Ovary (tissue), 9 donors: Measurements from ENCODE around the gene TIMP3. TPM values are rescaled to one million over a fixed set of nuclear protein-coding genes. Genes with fewer than 3 reads are reported as not detected.

ENCODE experiments used
- DNase-seq, 5 donors: peaks; one replicate each; pipeline ENCODE4 v3.0.0-alpha.2; 2019 to 2020
- H3K27ac ChIP-seq, 2 donors: fragments of 200-600 bp; one replicate each; pipeline versions ENCODE4 v1.5.1 to v1.8.0; 2019 to 2022
- H3K27me3 ChIP-seq: fragments of 200-600 bp; one replicate; pipeline ENCODE4 v1.8.0; 2022
- H3K36me3 ChIP-seq: fragments of 200-600 bp; sonication (generic); one replicate; pipeline ENCODE4 v1.5.1; 2019
- H3K4me1 ChIP-seq: one replicate; pipeline ENCODE4 v1.8.1; 2013; ENCODE audit warnings: mild to moderate bottlenecking, moderate library complexity; ENCODE audit not compliant: insufficient read depth
- H3K4me3 ChIP-seq: fragments of 200-600 bp; sonication (generic); one replicate; pipeline ENCODE4 v1.5.1; 2017
- H3K9me3 ChIP-seq, 2 donors: fragments of 200-600 bp in 1 of 2; sonication (generic) in 1 of 2; one replicate each; pipeline versions ENCODE4 v1.5.1 to v1.8.1; 2013 to 2019; ENCODE audit warnings: mild to moderate bottlenecking in 1 of 2, moderate library complexity in 1 of 2
- CTCF ChIP-seq, 3 donors: fragments of 450-650 bp in 2 of 3; fragments of 200-600 bp in 1 of 3; IDR thresholded peaks; one replicate each; pipeline versions ENCODE4 v1.5.1 to v1.8.0; 2016 to 2022; ENCODE audit warnings: antibody characterized with exemption in 3 of 3, mild to moderate bottlenecking in 1 of 3
- EP300 ChIP-seq: sonication (generic); formaldehyde crosslinking; IDR thresholded peaks from one replicate; pipeline ENCODE4 v1.6.1; 2017; ENCODE audit warnings: antibody characterized with exemption
- POLR2A ChIP-seq: fragments of 450-650 bp; IDR thresholded peaks from one replicate; pipeline ENCODE4 v1.6.1; 2017; ENCODE audit warnings: antibody characterized with exemption, mild to moderate bottlenecking, moderate library complexity
- WGBS, 3 donors: extraction: QIAGEN DNeasy Blood & Tissue Kit in 1 of 3; methylation state at CpG; one replicate each; pipeline versions ENCODE4 v1.1.5 to v1.1.7; 2013 to 2017; 5-methylcytosine and 5-hydroxymethylcytosine counted together
- intact Hi-C, 4 donors: fragments of 100-400 bp; cut with DNase I; formaldehyde crosslinking; loops; one replicate each; pipeline versions ENCODE4 v1.11.0 to v1.15.1; 2022 to 2023
- polyA plus RNA-seq, 2 donors: library from polyadenylated mRNA; stranded (reverse); fragments of 200-250 nt in 1 of 2; fragments of 350-450 nt in 1 of 2; fragmentation: Illumina TruSeq in 1 of 2; extraction: RNeasy Lipid Tissue Mini Kit (QIAGEN cat#74804) in 1 of 2; gene quantifications; one replicate each; pipeline ENCODE4 v1.2.3, GENCODE V29; 2013 to 2014
- total RNA-seq, 7 donors: library from RNA; depleted of rRNA in 2 of 7; stranded (reverse); fragments of >200 nt in 2 of 7; fragmentation: NEBNext Ultra II Directional in 3 of 7; extraction: Animal tissue kit (Norgen Biotek cat#: 25700) in 3 of 7; gene quantifications; one replicate each; pipeline versions ENCODE4 v1.1.0 to v1.2.4, GENCODE V29; 2016 to 2023
- donor health status: DM: no; HTN: no; CAD: no; lungs with moderate emphysema.
- donor health status: DM: no; HTN: no; CAD: no.
- donor health status: Bipolar disorder and iron deficiency.
- donor health status: DM: yes; HTN: yes; CAD: no.
- donor health status: DM: no; HTN: no; CAD: no.
- donor health status: DM: yes; HTN: yes; CAD: no.

The TIMP3 gene
- total and polyA plus RNA-seq, 9 donors = 48.5 to 565 (median 121) TPM

- TF ChIP-seq POLR2A (no peak), EP300 (no peak), CTCF (IDR thresholded peaks at IDR 0.05) (no peak)
- H3K4me3 ChIP-seq = no peak overlapping the region
- H3K27ac ChIP-seq = no peak overlapping the region
- intact Hi-C loops = no loop called here
- no peaks in the 10 kb centered on the region for H3K27me3 ChIP-seq
- DNase-seq = peak in 2 of 5 donors; percentile 41 to 52
- peaks cover 20% of the 10 kb centered on the region for H3K4me1 ChIP-seq
- no peaks in the 10 kb centered on the region for H3K36me3 ChIP-seq
- 39 to 50% (median 45%) methylated on average over 14 of the region's 14 CpGs for WGBS, 3 donors
- no peaks in the 10 kb centered on the region for H3K9me3 ChIP-seq
Observed at GRCh38 chr22:32846780-32847491, 45.4 kb downstream of the TIMP3 start.

- 45 to 98% (median 51%) methylated on average over 1 of the region's 1 CpG for WGBS, 3 donors
- no peak overlapping the region for H3K27ac ChIP-seq
- no peaks in the 10 kb centered on the region for H3K9me3 ChIP-seq
- H3K4me1 ChIP-seq = peaks cover 29% of the 10 kb centered on the region
- no peak overlapping the region for H3K4me3 ChIP-seq
- DNase-seq = no peak
- no peaks in the 10 kb centered on the region for H3K27me3 ChIP-seq
- intact Hi-C loops = no loop called here
- H3K36me3 ChIP-seq = no peaks in the 10 kb centered on the region
- TF ChIP-seq POLR2A (no peak), EP300 (no peak), CTCF (IDR thresholded peaks at IDR 0.05) (no peak)
Observed at GRCh38 chr22:32848226-32848625, 46.7 kb downstream of the TIMP3 start.

GRCh38 chr22:32849501-32849900, 48.0 kb downstream of the TIMP3 start:
- TF ChIP-seq POLR2A = no peak
- no peak for TF ChIP-seq EP300
- TF ChIP-seq CTCF (IDR thresholded peaks at IDR 0.05) = no peak
- WGBS, 3 donors = 75 to 97% (median 93%) methylated on average over 4 of the region's 4 CpGs
- intact Hi-C loops = no loop called here
- Histone ChIP-seq H3K4me1 (peaks cover 29% of the 10 kb centered on the region), H3K9me3 (no peaks in the 10 kb centered on the region), H3K27ac (peak overlapping the region in 1 of 2 donors; percentile 89), H3K36me3 (no peaks in the 10 kb centered on the region), H3K27me3 (no peaks in the 10 kb centered on the region), H3K4me3 (no peak overlapping the region)
- DNase-seq = no peak

- peaks cover 29% of the 10 kb centered on the region for H3K4me1 ChIP-seq
- no peaks in the 10 kb centered on the region for H3K36me3 ChIP-seq
- no peak for TF ChIP-seq CTCF (IDR thresholded peaks at IDR 0.05)
- no peak for TF ChIP-seq POLR2A
- TF ChIP-seq EP300 = no peak
- H3K9me3 ChIP-seq = no peaks in the 10 kb centered on the region
- peak overlapping the region; percentile 9 to 89 for H3K27ac ChIP-seq
- no peak overlapping the region for H3K4me3 ChIP-seq
- DNase-seq = no peak
- intact Hi-C loops = no loop called here
- 95 to 100% (median 97%) methylated on average over 3 of the region's 3 CpGs for WGBS, 3 donors
- H3K27me3 ChIP-seq = no peaks in the 10 kb centered on the region
Observed at GRCh38 chr22:32850157-32850556, 48.7 kb downstream of the TIMP3 start.
